Measurements from ENCODE around the gene NPBWR2. TPM values are rescaled to one million over a fixed set of nuclear protein-coding genes. Genes with fewer than 3 reads are reported as not detected.

NPBWR2 gene
- total and polyA plus RNA-seq, 2 donors: 0.02 TPM; not detected in 1

DNA sequence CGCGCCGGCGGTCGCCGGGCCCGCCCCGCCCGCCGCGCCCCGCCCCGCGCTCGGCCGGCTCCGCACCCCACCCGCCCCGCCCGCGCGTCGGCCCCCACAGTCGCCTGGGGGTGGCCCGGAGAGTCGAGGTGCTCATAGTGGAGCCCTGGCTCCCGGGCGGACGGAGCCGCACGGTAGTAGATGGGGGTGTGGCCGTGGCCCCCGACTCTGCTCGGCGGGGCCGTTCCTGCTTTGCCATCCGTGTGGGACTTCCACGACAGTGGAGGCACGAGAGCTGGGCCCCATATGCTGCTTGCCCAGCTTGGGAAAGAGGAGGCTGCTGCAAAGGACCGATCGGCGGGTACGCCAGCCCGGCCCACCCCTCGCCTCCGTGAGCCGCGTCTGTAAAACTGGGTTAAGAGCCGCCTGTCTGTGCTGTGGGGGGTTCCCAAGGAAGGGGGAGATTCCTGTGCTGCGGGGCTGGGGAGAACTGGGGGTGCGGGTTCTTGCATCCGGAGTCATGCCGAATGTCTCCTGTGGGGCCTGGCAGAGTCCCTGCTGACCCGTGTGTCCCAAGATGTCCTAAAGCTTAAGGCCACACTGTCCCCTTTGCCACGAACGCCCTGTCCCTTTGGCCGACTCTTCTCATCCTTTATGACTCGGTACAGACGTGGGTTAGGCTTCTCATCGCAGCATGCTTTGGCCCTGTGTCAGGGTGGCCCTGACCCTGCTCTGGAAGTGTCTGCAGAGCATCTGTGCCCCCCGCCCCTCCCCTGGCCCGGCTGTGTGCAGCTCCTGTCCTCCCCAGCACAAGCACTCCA is 27.2 kb downstream of the NPBWR2 start, which contains the start of gene OPRL1:
Gene OPRL1 (plus strand): TSS at position 70 of the 800 bp plus-strand sequence. CDS start 12,639 bp downstream, outside the sequence.
- peak within 1 kb of the TSS; percentile 71 to 83 for H3K4me3 ChIP-seq (ENCODE audit: low read length in 2 of 2)
- H3K4me1 ChIP-seq (ENCODE audit: control insufficient read depth in 2 of 2, insufficient read depth in 2 of 2, low read length in 2 of 2): peaks cover 43 to 74% of the 10 kb centered on the region in 2 donors
- peak in 1 of 9 donors; percentile 51 for DNase-seq (ENCODE audit: low read depth in 6 of 9, low spot score in 9 of 9)
- peaks cover 4 to 9% of the 10 kb centered on the region in 2 donors for H3K36me3 ChIP-seq (ENCODE audit: control insufficient read depth in 2 of 2, insufficient read depth in 2 of 2, low read length in 1 of 2)
- peaks cover 1 to 8% of the 10 kb centered on the region in 2 donors for H3K9me3 ChIP-seq (ENCODE audit: control insufficient read depth in 2 of 2, insufficient read depth in 1 of 2, low read length in 1 of 2)
- H3K27ac ChIP-seq (ENCODE audit: low read depth in 1 of 2, low read length in 1 of 2): peak within 1 kb of the TSS; percentile 62 to 93
- H3K27me3 ChIP-seq (ENCODE audit: control insufficient read depth in 2 of 2, insufficient read depth in 1 of 2, low read length in 1 of 2): peaks cover 30 to 62% of the 10 kb centered on the region in 2 donors
- WGBS: 7% methylated on average over 62 of the region's 62 CpGs

DNA sequence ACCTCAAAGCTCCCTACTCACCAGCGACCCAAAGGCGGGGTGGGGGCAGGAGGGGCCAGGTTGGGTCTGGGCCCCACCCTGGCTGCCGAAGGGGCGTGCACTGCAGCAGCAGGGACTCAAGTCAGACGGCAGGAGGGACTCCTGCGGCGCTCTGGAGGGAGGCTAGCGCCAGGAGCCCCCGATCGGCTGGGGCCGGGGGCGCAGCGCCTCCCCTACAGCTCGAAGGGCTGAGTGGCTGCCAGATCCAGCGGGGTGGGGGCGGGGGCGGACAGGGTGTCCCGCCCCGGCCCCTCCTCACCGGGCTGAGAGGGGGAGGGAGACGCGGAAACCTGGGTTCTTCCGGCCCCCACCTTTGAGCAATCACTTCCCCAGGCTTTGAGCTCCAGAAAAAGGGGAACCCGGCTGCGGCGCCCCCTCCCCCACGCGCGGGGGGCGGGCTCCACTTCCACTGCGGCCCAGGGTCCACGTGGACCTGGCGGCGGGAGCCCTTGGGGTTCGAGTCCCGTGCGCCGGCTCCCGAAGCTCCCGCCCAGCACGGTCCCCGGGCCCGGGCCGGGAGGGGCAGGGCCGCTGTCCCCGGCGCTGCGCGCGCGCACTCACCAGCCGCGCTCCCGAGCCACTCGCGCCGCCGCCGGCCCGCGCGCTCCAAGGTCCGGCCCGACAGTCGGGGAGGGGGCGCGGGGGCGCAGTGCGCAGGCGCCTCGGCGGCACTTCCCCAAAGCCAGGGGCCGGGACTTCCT is 27.9 kb downstream of the NPBWR2 start, which contains the start of gene RGS19:
Gene RGS19 (minus strand): TSS at position 246 of the 740 bp plus-strand sequence. CDS start 2,632 bp downstream, outside the sequence.
- WGBS: under 1% methylated on average over 73 of the region's 73 CpGs
- Histone ChIP-seq H3K36me3 (ENCODE audit: control insufficient read depth in 2 of 2, insufficient read depth in 2 of 2, low read length in 1 of 2) (peaks cover 12 to 17% of the 10 kb centered on the region in 2 donors), H3K27me3 (ENCODE audit: control insufficient read depth in 2 of 2, insufficient read depth in 1 of 2, low read length in 1 of 2) (peaks cover 23 to 54% of the 10 kb centered on the region in 2 donors), H3K9me3 (ENCODE audit: control insufficient read depth in 2 of 2, insufficient read depth in 1 of 2, low read length in 1 of 2) (peaks cover 1 to 8% of the 10 kb centered on the region in 2 donors), H3K4me3 (ENCODE audit: low read length in 2 of 2) (peak within 1 kb of the TSS; percentile 71 to 83), H3K4me1 (ENCODE audit: control insufficient read depth in 2 of 2, insufficient read depth in 2 of 2, low read length in 2 of 2) (peaks cover 43 to 70% of the 10 kb centered on the region in 2 donors), H3K27ac (ENCODE audit: low read depth in 1 of 2, low read length in 1 of 2) (peak within 1 kb of the TSS; percentile 93 to 95)
- peak in 4 of 9 donors; percentile 47 to 85 (median 70) for DNase-seq (ENCODE audit: low read depth in 6 of 9, low spot score in 9 of 9)

DNA sequence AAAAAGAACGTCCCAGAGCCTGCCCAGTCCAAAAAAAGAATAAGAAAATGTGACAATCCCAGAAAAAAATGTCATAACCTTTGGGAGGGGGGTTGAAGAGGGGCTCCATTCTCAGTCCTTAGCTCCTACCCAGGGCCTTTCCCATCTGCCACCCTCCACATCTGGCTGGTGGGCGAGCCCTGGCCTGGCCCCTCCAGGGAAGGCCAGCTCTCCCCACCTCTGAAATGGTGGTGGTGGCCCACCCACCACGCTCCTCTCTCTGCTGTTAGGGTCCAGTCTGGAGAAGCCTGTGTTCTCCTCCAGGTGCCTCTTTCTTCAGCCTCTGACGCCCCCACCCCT is 28.5 kb downstream of the NPBWR2 start:
- Histone ChIP-seq H3K36me3 (ENCODE audit: control insufficient read depth in 2 of 2, insufficient read depth in 2 of 2, low read length in 1 of 2) (peaks cover 17 to 22% of the 10 kb centered on the region in 2 donors), H3K27ac (ENCODE audit: low read depth in 1 of 2, low read length in 1 of 2) (peak overlapping the region; percentile 62 to 93), H3K27me3 (ENCODE audit: control insufficient read depth in 2 of 2, insufficient read depth in 1 of 2, low read length in 1 of 2) (peaks cover 17 to 49% of the 10 kb centered on the region in 2 donors), H3K4me3 (ENCODE audit: low read length in 2 of 2) (peak overlapping the region; percentile 71 to 83), H3K9me3 (ENCODE audit: control insufficient read depth in 2 of 2, insufficient read depth in 1 of 2, low read length in 1 of 2) (peaks cover 1 to 8% of the 10 kb centered on the region in 2 donors), H3K4me1 (ENCODE audit: control insufficient read depth in 2 of 2, insufficient read depth in 2 of 2, low read length in 2 of 2) (peaks cover 37 to 66% of the 10 kb centered on the region in 2 donors)
- 2% methylated on average over 4 of the region's 4 CpGs for WGBS
- DNase-seq (ENCODE audit: low read depth in 6 of 9, low spot score in 9 of 9): no peak

DNA sequence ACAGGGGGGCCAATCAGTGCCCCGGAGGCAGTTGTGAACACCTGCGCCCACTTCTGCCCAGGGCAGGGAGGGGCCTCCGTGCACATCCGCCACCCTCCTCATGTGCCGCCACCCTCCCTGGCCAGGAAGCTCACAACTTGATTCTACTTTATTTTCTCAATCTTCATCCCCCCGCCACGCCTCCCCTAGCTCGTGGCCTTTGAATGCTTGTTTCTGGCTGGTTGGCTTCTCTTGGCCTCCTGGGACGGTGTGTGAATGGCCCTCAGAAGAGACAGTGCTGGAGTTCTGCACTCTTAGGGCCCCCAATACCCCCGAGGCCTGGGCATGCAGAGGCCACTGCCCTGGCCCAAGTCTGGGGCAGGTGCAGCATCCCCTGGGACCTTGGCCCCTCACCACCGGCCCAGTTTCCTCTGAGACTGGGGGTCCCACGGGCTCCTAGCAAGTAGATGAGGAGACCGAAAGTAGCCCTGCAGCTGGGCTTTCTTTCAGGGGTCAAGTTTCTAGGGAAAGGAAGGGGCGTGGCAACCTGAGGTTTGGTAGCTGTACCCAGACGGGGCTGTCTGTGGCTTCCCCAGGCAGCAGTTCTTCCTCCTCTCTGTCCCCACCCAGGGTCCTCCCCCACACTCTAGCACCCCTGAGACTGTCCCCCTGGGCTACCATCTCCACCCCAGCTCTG is 29.4 kb downstream of the NPBWR2 start:
- 3% methylated on average over 15 of the region's 15 CpGs for WGBS
- Histone ChIP-seq H3K9me3 (ENCODE audit: control insufficient read depth in 2 of 2, insufficient read depth in 1 of 2, low read length in 1 of 2) (peaks cover 1 to 6% of the 10 kb centered on the region in 2 donors), H3K4me1 (ENCODE audit: control insufficient read depth in 2 of 2, insufficient read depth in 2 of 2, low read length in 2 of 2) (peaks cover 34 to 61% of the 10 kb centered on the region in 2 donors), H3K27ac (ENCODE audit: low read depth in 1 of 2, low read length in 1 of 2) (peak overlapping the region; percentile 85 to 95), H3K27me3 (ENCODE audit: control insufficient read depth in 2 of 2, insufficient read depth in 1 of 2, low read length in 1 of 2) (peaks cover 10 to 41% of the 10 kb centered on the region in 2 donors), H3K36me3 (ENCODE audit: control insufficient read depth in 2 of 2, insufficient read depth in 2 of 2, low read length in 1 of 2) (peaks cover 26 to 30% of the 10 kb centered on the region in 2 donors), H3K4me3 (ENCODE audit: low read length in 2 of 2) (peak overlapping the region; percentile 71 to 83)
- DNase-seq (ENCODE audit: low read depth in 6 of 9, low spot score in 9 of 9): peak in 5 of 9 donors; percentile 57 to 91 (median 79)

DNA sequence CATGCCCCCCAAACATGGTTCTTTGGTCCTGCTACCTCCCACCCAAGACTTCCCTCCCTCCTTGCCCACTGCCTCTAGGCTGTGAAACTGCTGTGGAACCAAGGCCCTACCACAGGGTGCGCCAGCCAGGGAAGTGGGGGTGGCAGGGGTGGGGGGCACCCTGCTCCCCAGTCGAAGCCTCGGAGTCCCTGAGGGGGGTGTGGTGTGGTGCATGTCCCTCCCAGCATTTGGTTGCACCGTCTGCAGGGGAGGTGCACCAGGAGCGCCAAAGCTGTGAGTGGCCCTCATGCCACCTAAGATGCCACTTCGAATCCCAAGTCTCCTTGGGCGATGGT is 29.9 kb downstream of the NPBWR2 start:
- peak overlapping the region; percentile 85 to 95 for H3K27ac ChIP-seq (ENCODE audit: low read depth in 1 of 2, low read length in 1 of 2)
- peaks cover 1 to 4% of the 10 kb centered on the region in 2 donors for H3K9me3 ChIP-seq (ENCODE audit: control insufficient read depth in 2 of 2, insufficient read depth in 1 of 2, low read length in 1 of 2)
- DNase-seq (ENCODE audit: low read depth in 6 of 9, low spot score in 9 of 9): no peak
- peaks cover 5 to 35% of the 10 kb centered on the region in 2 donors for H3K27me3 ChIP-seq (ENCODE audit: control insufficient read depth in 2 of 2, insufficient read depth in 1 of 2, low read length in 1 of 2)
- WGBS: 3% methylated on average over 7 of the region's 7 CpGs
- peaks cover 31 to 56% of the 10 kb centered on the region in 2 donors for H3K4me1 ChIP-seq (ENCODE audit: control insufficient read depth in 2 of 2, insufficient read depth in 2 of 2, low read length in 2 of 2)
- H3K36me3 ChIP-seq (ENCODE audit: control insufficient read depth in 2 of 2, insufficient read depth in 2 of 2, low read length in 1 of 2): peaks cover 31 to 35% of the 10 kb centered on the region in 2 donors
- peak overlapping the region; percentile 71 to 83 for H3K4me3 ChIP-seq (ENCODE audit: low read length in 2 of 2)

DNA sequence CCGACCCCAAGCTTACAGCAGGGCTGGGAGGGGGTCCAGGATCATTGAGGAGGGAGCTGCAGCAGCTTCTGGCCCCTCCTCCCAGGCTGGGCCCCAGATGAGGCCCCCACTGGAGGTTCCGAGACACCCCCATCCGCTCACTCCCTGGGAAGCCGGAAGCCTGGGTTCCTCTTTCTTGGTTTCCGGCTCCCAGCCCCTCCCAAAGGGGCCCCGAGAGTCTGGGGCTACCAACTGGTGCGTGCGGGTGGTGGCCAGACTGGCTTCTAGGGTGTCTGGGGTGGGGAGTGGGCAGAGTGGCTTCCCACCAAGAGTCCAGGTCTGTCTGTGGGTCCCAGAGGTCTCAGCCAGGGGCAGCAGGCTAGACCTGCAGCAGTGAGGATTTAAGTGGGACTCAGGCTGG is 30.3 kb downstream of the NPBWR2 start:
- Histone ChIP-seq H3K4me1 (ENCODE audit: control insufficient read depth in 2 of 2, insufficient read depth in 2 of 2, low read length in 2 of 2) (peaks cover 27 to 52% of the 10 kb centered on the region in 2 donors), H3K36me3 (ENCODE audit: control insufficient read depth in 2 of 2, insufficient read depth in 2 of 2, low read length in 1 of 2) (peaks cover 35 to 38% of the 10 kb centered on the region in 2 donors), H3K27ac (ENCODE audit: low read depth in 1 of 2, low read length in 1 of 2) (peak overlapping the region; percentile 85 to 95), H3K9me3 (ENCODE audit: control insufficient read depth in 2 of 2, insufficient read depth in 1 of 2, low read length in 1 of 2) (peaks cover 1 to 4% of the 10 kb centered on the region in 2 donors), H3K4me3 (ENCODE audit: low read length in 2 of 2) (peak overlapping the region; percentile 71 to 83), H3K27me3 (ENCODE audit: control insufficient read depth in 2 of 2, insufficient read depth in 1 of 2, low read length in 1 of 2) (peaks cover 5 to 31% of the 10 kb centered on the region in 2 donors)
- peak in 5 of 9 donors; percentile 65 to 89 (median 73) for DNase-seq (ENCODE audit: low read depth in 6 of 9, low spot score in 9 of 9)
- 6% methylated on average over 8 of the region's 8 CpGs for WGBS

DNA sequence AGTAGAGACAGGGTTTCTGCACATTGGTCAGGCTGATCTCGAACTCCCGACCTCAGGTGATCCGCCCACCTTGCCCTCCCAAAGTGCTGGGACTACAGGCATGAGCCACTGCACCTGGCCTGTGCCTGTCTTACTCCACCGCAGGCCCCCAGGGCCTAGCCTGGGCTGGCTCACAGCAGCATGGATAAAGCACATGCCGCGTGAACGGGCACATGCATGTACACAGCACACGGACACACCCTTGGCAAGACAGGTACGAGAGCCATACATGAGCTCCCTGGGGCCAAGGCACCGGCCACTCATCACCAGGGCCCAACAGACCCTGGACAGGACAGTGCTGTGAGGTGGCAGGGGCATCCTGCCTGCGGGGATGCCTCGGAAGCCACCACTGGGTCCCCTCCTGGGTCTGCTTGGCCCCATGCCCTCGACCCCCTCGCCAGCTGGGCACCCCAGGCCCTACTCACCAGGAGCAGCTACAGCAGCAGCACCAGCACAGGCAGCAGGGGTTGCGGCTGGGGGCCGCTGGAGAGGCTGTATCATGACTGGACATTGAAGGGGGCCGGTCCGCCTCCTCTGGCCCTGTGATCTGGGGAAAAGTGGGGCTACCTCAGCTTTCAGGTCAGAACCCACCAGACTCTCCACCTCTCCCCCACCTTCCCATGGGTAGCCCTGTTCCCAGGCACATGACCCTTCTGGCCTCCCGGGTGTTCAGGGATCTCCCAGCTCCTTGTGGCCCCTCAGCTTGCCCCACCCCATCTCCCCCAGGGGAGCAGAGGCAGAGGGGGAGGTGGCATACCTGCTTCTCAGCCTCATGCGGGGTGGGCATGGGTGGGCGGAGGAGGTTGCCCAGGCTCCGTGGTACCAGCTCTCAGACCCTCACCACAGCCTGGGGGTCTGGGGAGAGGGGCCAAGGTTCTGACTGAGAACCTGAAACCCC is 31.0 kb downstream of the NPBWR2 start:
- Histone ChIP-seq H3K4me3 (ENCODE audit: low read length in 2 of 2) (peak overlapping the region; percentile 71 to 83), H3K9me3 (ENCODE audit: control insufficient read depth in 2 of 2, insufficient read depth in 1 of 2, low read length in 1 of 2) (peaks cover 1 to 4% of the 10 kb centered on the region in 2 donors), H3K27me3 (ENCODE audit: control insufficient read depth in 2 of 2, insufficient read depth in 1 of 2, low read length in 1 of 2) (peaks cover under 1 to 24% of the 10 kb centered on the region in 2 donors), H3K4me1 (ENCODE audit: control insufficient read depth in 2 of 2, insufficient read depth in 2 of 2, low read length in 2 of 2) (peaks cover 26 to 45% of the 10 kb centered on the region in 2 donors), H3K27ac (ENCODE audit: low read depth in 1 of 2, low read length in 1 of 2) (peak overlapping the region; percentile 85 to 95), H3K36me3 (ENCODE audit: control insufficient read depth in 2 of 2, insufficient read depth in 2 of 2, low read length in 1 of 2) (peaks cover 38 to 39% of the 10 kb centered on the region in 2 donors)
- DNase-seq (ENCODE audit: low read depth in 6 of 9, low spot score in 9 of 9): no peak
- WGBS: 82% methylated on average over 20 of the region's 22 CpGs

DNA sequence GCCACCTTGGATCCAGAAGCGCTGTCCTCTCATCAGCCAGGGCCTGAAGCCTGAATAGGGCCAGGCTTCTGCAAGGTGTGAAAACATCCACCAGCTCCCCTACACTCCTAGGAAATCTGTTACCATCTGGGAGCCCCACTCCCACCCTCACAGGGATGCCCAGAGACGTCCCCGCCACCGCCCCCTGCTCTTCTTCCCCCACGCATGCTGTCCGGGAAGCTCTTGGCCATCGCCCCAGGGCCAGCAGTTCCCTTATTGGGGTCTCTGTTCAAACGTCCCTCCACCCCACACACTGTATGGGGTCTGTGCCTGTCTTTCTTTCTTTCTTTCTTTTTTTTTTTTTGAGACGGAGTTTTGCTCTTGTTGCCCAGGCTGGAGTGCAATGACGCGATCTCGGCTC is 31.8 kb downstream of the NPBWR2 start:
- Histone ChIP-seq H3K4me3 (ENCODE audit: low read length in 2 of 2) (no peak overlapping the region), H3K4me1 (ENCODE audit: control insufficient read depth in 2 of 2, insufficient read depth in 2 of 2, low read length in 2 of 2) (peaks cover 26 to 40% of the 10 kb centered on the region in 2 donors), H3K27me3 (ENCODE audit: control insufficient read depth in 2 of 2, insufficient read depth in 1 of 2, low read length in 1 of 2) (peaks cover 0 to 16% of the 10 kb centered on the region in 2 donors), H3K36me3 (ENCODE audit: control insufficient read depth in 2 of 2, insufficient read depth in 2 of 2, low read length in 1 of 2) (peaks cover 38 to 39% of the 10 kb centered on the region in 2 donors), H3K9me3 (ENCODE audit: control insufficient read depth in 2 of 2, insufficient read depth in 1 of 2, low read length in 1 of 2) (peaks cover 1 to 4% of the 10 kb centered on the region in 2 donors), H3K27ac (ENCODE audit: low read depth in 1 of 2, low read length in 1 of 2) (peak overlapping the region in 1 of 2 donors; percentile 2)
- no peak for DNase-seq (ENCODE audit: low read depth in 6 of 9, low spot score in 9 of 9)
- WGBS: 98% methylated on average over 12 of the region's 12 CpGs
